HG03439 (cell line): Measurements from ENCODE around the gene C16orf92.

Experiments used
- ATAC-seq: cut with Tn5 transposase; IDR thresholded peaks from one replicate; pipeline ENCODE4 v1.9.1; 2021; ENCODE audit warnings: mild to moderate bottlenecking, moderate library complexity; ENCODE audit not compliant: unreplicated experiment

Gene C16orf92

DNA sequence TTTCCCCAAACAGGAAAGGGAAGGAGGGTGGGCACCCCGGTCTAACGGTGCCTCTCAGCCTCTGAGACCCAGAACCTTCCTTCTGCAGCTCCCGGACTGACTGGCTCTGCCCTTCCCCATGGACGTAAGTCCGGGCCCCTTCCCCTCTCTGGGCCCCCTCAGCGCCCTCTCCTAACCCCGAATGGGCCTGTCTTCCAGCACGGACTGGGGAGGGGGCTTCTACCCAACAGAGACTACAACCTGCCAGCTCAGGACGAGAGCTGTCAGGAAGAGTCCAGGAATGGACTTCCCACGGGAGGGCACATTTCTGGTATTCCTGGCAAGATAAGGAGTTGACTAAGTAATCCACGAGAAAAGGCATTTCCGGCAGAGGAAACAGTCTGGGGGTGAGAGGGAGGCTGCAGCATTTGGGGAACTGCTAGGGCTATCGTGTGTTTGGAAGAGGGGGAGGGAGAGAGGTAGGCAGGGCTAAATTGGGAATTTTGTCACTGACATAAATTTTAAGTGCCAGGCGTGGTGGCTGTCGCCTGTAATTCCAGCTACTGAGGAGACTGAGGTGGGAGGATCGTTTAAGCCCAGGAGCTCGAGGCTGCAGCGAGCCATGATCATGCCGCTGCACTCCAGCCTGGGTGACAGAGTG, 30.5 kb downstream of the C16orf92 start:
- no peak for ATAC-seq

GRCh38 chr16:30054451-30054850, 31.5 kb downstream of the C16orf92 start:
- no peak for ATAC-seq

DNA sequence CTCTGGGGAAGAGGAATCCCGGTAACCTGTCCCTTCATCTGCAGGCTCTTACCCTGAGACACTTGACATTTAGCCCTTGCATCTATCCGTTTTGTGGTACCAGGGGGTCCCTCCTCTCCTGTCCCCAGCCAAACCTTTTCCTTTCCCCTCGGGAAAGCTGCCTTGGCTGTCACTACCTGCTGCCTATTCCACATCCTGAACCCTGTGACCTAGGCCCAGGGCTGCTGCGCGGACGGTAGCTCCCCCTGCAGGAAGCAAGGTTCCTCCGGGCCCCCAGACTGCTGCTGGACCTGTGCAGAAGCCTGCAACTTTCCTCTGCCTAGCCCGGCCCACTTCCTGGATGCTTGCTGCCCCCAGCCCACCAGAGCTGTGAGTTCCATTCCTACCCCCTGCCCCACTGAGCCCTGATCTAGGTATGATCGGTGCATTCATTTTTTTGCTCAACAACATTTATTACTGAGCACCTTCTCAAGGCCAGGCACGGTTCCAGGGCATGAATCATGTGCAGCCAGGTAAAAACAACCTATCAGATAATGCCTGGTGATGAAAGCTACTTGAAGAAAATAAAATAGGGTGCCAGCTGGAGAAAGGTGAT, 32.1 kb downstream of the C16orf92 start:
- ATAC-seq = no peak

- ATAC-seq = no peak
Observed at GRCh38 chr16:30060346-30060745, 37.3 kb downstream of the C16orf92 start.

DNA sequence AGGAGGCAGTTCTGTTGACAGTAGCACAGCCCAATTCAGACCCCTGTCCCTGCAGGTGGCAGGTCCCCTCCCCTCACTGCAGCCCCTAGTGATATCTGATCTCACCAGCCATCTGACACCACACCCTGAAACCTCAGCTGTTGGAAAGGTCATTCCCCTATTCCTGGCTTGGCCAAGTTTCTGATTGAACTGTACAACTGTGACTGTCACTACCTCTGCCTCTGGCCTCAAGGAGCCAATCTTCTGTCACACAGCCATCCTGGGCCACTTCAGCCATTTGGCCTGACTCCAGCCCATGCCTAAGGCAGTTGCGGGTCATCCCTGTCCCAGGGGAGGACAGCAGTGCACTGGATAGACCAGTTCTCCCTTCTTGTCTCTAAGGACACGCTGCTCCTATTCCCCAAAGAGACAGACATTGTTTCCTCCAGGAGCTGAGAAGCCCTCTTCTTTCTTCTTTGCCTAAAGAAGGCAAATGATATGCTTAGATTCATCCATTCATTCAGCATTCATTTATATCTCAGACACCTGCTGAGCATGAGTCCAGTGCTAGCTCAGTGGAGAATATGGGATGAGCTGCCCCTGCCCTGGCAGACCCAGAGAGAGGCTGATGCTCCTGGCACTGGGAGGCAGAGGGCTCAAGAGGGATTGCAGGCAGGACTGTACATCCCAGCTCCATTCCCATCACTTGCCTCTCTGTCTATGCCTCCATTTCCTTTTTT, 38.0 kb downstream of the C16orf92 start:
- no peak for ATAC-seq

GRCh38 chr16:30063278-30063892, 40.4 kb downstream of the C16orf92 start:
- ATAC-seq = no peak

GRCh38 chr16:30063893-30064728, 41.1 kb downstream of the C16orf92 start:
- peak; percentile 35 for ATAC-seq

GRCh38 chr16:30064729-30065101, 41.7 kb downstream of the C16orf92 start:
- ATAC-seq = no peak

DNA sequence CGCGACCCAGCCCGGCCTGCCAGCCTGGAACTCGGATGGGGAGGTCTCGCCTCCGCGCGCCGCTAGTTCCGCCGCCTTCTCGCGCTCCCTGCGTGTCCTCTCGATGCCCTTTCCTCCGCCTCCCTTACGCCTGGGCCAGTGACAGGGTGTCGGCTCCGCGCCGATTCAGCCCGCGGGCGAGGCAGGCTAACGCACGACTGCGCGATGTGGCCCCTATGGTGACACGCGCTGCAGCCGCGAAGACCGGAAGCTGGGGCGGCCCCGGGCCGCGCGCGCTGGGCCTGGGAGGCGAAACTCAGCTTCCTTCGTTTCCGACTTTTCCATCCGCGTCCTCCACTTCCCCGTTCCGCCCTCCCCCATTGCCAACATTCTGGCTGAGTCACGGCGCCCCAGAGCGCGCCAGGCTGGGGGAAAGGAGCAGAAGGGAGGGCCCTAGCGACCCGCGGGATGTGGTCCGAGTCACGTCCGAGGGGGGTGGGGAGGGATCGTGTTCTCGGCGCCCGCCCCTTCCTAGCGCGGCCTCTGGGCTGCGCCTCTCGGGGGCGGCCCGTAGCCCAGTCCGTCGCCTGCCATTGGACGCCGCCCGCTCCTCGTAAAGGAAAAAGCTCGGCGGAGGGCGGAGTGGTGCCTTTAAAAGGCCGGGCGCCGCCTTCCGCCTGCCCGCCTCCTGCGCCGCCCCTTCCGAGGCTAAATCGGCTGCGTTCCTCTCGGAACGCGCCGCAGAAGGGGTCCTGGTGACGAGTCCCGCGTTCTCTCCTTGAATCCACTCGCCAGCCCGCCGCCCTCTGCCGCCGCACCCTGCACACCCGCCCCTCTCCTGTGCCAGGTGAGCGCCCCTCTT, 42.3 kb downstream of the C16orf92 start, which contains the start of gene ALDOA:
ALDOA (plus strand) TSS at position 659 of the 841 bp plus-strand sequence. CDS start 1,138 bp downstream, outside the sequence.
- peak; percentile 72 for ATAC-seq

DNA sequence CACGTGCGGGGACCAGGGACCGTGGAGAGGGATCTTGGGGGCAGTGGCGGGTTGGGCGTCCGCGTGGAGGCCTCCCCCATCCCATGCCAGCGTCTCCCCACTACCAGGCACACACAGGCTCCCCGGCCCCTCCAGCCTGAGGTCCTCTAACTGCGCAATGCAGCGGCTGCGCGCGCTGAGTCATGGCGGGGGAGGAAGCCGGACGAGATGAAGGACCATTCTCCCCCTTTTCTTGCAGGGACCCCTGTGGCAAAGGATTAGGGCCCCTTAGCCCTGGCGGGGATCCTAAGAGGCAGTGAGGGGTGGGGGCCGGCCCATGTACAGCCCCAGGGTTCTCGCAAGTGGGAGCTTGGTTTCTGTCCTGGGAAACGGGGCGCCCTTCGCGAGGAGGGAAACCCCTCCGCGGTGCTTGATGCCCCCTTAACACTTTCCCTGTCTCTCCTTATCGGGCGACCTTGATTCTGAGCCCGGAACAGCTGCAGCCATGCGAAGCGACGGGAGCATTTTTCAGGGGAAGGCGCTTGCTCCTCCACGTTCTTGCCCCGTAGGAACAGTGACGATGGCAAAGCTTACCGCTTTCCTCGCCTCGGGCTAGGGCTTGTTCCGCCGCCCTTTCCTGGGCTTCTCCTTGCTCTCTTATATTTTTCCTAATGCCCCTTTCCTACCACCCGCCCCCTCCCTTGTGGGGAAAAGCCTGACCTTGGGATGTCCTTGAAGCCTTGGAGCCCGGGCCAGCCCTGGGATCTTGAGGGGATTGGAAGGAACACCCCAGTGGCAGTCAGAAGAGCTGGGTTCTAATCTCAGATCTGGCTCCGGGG, 43.2 kb downstream of the C16orf92 start:
- no peak for ATAC-seq

- ATAC-seq = no peak
Observed at GRCh38 chr16:30066761-30067583, 44.0 kb downstream of the C16orf92 start.

DNA sequence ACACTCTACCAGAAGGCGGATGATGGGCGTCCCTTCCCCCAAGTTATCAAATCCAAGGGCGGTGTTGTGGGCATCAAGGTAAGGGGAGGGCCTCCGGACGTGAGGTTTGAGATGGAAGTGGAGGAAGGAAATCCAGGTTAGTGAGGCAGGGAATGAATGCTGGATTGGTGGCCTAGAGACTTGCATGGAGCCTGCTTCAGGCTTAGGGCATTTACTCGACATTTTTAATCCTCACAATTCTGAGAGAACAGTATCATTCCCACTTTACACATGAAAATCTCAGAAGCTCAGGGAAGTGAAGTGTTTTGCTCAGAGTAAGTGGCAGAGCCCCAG, 44.6 kb downstream of the C16orf92 start:
- no peak for ATAC-seq

GRCh38 chr16:30068333-30068732, 45.3 kb downstream of the C16orf92 start:
- no peak for ATAC-seq

GRCh38 chr16:30068750-30069610, 46.0 kb downstream of the C16orf92 start:
- ATAC-seq = no peak

DNA sequence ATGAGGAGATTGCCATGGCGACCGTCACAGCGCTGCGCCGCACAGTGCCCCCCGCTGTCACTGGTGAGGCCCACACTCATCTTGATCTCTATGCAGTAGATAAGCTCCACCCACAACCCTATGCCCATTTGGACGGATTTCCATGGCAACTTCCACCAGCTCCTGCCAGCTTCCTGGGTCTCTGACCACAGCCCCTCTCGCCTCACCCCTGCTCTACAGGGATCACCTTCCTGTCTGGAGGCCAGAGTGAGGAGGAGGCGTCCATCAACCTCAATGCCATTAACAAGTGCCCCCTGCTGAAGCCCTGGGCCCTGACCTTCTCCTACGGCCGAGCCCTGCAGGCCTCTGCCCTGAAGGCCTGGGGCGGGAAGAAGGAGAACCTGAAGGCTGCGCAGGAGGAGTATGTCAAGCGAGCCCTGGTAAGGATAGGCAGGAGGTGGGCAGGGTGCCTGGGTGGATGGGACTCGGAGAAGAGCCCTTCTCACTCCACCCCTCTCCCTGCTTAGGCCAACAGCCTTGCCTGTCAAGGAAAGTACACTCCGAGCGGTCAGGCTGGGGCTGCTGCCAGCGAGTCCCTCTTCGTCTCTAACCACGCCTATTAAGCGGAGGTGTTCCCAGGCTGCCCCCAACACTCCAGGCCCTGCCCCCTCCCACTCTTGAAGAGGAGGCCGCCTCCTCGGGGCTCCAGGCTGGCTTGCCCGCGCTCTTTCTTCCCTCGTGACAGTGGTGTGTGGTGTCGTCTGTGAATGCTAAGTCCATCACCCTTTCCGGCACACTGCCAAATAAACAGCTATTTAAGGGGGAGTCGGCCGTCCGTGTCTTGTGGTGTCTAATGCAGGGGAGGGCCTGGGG, 46.8 kb downstream of the C16orf92 start:
- no peak for ATAC-seq

GRCh38 chr16:30070490-30070889, 47.5 kb downstream of the C16orf92 start:
- no peak for ATAC-seq
